Measurements from ENCODE around the gene KDM4C.

DNA sequence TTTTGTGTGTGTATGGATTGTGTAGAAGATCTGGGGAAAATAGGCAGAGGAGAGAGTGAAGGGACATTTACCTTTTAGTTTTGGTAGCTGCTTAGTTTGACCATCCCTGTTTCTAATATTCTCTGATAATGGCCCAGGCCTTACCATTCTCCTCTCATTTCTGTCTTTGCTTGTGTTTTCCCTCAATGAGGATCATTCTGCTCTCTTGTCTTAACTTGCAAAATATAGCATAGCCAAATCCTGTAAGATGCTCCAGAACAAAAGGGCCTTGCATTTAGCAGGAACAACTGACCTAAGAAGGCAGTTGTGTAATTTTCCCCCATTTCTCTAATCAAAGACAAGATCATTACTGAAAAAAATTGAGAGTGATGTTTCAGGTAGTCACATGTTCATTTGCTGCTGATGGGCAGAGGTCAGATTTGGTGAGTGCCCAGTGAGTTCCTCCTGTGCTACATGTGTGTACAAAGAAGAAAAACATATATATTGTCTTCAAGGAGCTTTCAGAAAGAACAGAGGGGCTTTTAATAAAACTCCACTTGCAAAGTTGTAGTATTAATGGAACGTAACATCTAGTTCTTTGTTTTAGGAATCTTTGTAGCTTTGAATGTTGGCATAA is 139.5 kb downstream of the KDM4C start:
- TF ChIP-seq, protein P1, sequence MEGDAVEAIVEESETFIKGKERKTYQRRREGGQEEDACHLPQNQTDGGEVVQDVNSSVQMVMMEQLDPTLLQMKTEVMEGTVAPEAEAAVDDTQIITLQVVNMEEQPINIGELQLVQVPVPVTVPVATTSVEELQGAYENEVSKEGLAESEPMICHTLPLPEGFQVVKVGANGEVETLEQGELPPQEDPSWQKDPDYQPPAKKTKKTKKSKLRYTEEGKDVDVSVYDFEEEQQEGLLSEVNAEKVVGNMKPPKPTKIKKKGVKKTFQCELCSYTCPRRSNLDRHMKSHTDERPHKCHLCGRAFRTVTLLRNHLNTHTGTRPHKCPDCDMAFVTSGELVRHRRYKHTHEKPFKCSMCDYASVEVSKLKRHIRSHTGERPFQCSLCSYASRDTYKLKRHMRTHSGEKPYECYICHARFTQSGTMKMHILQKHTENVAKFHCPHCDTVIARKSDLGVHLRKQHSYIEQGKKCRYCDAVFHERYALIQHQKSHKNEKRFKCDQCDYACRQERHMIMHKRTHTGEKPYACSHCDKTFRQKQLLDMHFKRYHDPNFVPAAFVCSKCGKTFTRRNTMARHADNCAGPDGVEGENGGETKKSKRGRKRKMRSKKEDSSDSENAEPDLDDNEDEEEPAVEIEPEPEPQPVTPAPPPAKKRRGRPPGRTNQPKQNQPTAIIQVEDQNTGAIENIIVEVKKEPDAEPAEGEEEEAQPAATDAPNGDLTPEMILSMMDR (IDR thresholded peaks at IDR 0.05): no peak
- no peak for TF ChIP-seq POLR2AphosphoS5 (IDR thresholded peaks at IDR 0.05; ENCODE audit: low read depth, low read length)
- TF ChIP-seq, protein P2, sequence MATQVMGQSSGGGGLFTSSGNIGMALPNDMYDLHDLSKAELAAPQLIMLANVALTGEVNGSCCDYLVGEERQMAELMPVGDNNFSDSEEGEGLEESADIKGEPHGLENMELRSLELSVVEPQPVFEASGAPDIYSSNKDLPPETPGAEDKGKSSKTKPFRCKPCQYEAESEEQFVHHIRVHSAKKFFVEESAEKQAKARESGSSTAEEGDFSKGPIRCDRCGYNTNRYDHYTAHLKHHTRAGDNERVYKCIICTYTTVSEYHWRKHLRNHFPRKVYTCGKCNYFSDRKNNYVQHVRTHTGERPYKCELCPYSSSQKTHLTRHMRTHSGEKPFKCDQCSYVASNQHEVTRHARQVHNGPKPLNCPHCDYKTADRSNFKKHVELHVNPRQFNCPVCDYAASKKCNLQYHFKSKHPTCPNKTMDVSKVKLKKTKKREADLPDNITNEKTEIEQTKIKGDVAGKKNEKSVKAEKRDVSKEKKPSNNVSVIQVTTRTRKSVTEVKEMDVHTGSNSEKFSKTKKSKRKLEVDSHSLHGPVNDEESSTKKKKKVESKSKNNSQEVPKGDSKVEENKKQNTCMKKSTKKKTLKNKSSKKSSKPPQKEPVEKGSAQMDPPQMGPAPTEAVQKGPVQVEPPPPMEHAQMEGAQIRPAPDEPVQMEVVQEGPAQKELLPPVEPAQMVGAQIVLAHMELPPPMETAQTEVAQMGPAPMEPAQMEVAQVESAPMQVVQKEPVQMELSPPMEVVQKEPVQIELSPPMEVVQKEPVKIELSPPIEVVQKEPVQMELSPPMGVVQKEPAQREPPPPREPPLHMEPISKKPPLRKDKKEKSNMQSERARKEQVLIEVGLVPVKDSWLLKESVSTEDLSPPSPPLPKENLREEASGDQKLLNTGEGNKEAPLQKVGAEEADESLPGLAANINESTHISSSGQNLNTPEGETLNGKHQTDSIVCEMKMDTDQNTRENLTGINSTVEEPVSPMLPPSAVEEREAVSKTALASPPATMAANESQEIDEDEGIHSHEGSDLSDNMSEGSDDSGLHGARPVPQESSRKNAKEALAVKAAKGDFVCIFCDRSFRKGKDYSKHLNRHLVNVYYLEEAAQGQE (IDR thresholded peaks at IDR 0.05; ENCODE audit: insufficient read depth in 1 of 2, low read depth in 2 of 2, low read length in 1 of 2): no peak
